GM12873 (cell line): Measurements from ENCODE around the gene C5AR1.
A peak's percentile ranks its signal among the peaks of the same experiment; 100 is the strongest.

Experiments
- CTCF ChIP-seq: IDR thresholded peaks from 2 replicates; pipeline ENCODE4 v1.5.1; 2012; ENCODE audit warnings: low read depth, mild to moderate bottlenecking, moderate library complexity, low read length, control low read depth; ENCODE audit not compliant: insufficient read depth; ENCODE audit errors: missing control alignments

The C5AR1 gene

GRCh38 chr19:47343194-47343802 lies 33.6 kb downstream of the C5AR1 start:
- no peak for TF ChIP-seq CTCF

DNA sequence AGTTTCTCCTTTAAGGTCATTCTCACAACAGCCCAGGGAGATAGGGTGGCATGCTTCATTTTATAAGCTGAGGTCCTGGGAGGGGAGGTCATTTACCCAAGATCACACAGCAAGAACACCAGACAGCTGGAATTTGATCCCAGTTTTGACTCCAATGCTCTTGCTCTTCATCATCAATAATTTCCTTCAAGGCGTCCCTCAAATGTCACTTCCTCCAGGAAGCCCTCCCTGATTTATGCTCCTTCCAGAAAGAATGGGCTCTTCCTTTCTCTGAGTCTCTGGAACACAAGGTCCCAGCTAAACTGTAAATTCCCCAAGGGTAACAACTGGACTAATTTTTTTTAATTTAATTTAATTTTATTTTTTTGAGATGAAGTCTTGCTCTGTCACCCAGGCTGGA lies 34.8 kb downstream of the C5AR1 start:
- no peak for TF ChIP-seq CTCF

- TF ChIP-seq CTCF = peak; percentile 97
Measured at GRCh38 chr19:47348819-47349795, 39.4 kb downstream of the C5AR1 start, which contains the start of gene DHX34. DHX34 (plus strand) TSS chr19:47349315; CDS start chr19:47353031, 3,716 bp downstream.

- no peak for TF ChIP-seq CTCF
Measured at GRCh38 chr19:47350630-47351029, 41.0 kb downstream of the C5AR1 start.

DNA sequence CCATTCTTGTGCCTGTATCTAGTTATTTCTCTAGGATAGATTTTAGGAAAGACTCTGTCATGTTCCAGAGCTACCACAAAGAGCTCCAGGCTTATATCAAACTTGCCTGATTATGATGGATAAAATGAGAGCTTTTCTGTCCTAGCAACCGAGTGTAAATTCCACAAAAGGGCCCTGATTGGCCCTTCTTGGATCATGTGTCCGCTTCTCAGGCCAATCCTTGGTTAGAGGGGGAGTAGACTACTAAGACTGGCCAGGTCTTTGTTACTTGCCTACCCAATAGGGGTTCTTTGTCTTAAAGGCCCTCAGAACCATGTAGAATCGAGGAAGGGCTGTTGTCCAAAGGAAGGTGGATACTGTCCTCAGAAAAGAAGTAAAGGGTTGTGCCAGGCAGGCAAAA lies 41.9 kb downstream of the C5AR1 start:
- no peak for TF ChIP-seq CTCF

DNA sequence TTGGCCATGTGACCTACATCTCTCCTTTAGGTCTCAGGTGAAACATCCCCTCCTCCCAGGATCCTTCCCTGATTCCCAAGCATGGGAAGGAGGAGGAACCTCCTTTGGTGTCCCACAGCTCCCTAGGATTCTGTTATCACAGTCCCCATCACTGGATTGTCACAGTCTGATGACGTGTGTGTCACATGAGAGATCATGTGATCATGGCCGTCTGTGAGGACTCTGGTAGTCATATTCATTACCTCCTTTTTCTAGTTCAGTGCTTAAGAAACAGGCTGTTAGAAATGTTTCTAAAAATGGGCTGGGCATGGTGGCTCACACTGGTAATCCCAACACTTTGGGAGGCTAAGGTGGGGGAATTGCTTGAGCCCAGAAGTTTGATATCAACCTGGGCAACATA lies 42.4 kb downstream of the C5AR1 start:
- TF ChIP-seq CTCF = no peak

DNA sequence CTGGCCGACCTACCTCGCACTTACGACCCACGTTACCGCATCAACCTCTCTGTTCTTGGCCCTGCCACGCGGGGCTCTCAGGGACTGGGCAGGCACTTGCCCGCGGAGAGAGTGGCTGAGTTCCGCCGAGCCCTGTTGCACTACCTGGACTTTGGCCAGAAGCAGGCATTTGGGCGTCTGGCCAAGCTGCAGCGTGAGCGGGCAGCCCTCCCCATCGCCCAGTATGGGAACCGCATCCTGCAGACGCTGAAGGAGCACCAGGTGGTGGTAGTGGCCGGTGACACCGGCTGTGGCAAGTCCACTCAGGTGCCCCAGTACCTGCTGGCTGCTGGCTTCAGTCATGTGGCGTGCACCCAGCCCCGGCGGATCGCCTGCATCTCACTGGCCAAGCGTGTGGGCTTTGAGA lies 43.6 kb downstream of the C5AR1 start:
- no peak for TF ChIP-seq CTCF
